Measurements from ENCODE around the gene MAPK10.
"Not testable (repeated sequence)": the region's sequence is repeated elsewhere in the genome, so short reads cannot be mapped to it uniquely, and the experiment has no call there.

MAPK10 gene

DNA sequence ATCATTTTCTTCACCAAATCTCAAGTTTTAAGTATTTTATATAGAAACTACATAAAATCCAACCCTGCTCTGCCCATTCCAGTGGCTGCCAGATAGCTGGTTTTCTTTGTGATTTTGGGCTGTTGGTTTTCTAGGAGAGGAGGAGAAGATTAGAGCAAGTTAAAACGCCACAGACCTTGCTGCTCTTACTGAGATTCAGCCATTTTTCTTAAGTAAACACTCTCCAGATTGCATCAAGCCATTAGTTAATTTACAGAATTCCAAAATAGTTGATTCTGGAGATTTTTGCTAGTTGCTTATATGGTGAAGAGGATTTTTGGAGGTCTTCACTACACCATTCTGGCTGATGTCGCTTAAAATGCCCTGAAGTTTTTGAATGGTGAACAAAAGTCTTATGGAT is 366.2 kb downstream of the MAPK10 start:
- no peak for DNase-seq

DNA sequence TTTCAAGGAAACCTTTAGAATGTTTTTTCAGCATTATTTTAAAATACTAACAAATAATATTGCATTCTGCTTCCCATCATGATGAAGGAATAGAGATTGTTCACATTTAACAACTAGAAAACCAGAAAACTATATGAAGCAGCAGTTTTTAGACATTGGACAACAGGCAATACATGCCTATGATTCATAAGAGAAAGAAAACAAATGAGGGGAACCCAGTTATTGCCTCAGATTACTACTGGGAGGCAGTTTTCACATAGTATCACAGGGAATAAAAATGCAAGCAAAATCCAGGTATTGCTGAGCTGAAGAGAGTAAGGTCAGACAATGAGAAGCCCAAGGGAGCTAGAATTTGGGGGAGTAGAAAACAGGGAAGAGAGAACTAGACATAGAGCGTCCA is 373.6 kb downstream of the MAPK10 start:
- DNase-seq: no peak

DNA sequence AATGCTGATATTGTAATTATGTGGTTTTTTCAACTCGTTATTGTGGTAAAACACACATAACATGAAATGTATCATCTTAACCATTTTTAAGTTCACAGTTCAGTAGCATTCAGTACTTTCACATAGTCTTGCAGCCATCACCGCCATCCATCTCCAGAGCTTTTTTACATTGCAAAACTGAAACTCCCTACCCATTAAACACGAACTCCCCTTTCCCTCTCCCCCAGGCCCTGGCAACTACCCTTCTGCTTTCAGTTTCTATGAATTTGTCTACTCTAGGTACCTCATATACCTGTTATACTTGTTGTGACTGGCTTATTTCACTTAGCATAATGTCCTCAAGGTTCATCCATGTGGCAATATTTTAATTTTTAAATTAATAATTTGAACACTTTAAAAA is 380.6 kb downstream of the MAPK10 start:
- DNase-seq: no peak

DNA sequence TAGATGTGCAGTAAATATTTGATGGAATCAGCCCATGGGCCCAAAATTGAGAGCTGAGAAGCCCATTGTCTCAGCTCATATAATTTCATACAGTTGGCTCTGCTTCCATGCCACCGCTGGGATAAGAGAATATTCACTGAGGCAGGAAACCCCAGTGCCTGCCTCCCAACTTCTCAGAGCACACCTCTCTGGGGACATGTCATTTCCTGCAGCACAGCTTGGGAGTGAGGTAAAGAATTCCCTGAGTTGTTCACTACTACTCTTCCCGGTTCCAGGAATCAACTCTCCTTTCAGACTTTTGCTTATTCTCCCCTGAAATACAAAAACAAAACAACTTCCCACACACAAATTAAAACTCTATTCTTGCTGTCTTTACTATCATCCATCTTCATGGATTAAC is 389.3 kb downstream of the MAPK10 start:
- no peak for DNase-seq

DNA sequence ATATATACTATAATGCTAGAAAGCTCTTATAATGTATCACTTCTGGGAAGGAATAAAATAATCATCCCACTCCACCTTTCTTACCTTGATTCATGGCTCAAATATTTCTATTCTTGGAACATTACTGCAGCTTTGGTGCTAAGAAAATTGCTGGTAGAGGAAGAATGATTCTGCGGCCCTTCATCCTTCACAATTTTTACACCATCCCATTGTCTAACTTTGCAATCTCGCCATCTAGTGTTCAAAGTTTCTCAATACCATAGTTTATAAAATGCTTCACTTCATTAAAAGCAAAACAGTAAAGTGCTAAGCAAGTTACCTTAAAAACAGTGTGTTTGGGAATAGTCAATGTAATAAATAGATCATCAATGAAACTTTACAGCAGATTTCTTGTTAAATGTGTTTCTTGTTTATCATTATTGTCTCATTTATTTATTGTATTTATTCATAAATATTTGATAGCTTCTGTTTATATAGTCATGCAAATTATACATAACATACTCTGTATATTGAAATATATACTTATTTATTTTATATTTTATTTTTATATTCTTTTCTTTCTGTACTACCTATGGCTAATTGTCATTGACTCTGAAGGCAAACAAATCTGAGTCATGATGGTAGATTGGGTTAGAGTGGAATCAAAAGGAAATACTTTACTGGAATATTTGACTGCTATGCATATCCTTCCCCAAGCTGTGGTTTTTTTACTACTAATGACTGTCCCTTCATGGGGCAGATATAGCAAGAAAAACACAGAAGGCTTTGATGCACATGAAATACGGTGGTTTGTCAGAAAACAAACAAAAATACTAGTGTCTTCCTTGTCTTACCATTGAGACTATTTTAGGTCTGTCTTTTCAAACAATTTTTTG is 390.7 kb downstream of the MAPK10 start:
- no peak for DNase-seq

DNA sequence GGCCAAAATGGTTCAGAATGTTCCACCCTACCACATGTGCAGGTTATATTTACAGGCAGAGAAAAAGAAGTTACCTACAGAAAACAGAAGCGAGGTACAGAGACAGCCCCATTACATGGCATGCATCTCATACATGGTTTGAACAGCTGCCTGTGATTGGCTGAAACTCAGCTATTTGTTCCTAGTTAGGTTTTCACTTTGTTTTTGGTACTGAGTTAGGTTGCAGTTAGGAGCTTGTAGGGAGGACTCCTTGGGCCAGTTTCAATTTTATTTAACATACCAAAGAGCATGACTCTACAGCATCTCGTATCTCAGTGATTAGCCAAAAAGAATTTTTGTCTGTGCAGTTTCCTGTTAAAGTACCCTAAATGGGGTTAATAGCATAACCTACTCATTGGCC is 392.0 kb downstream of the MAPK10 start:
- DNase-seq: no peak

DNA sequence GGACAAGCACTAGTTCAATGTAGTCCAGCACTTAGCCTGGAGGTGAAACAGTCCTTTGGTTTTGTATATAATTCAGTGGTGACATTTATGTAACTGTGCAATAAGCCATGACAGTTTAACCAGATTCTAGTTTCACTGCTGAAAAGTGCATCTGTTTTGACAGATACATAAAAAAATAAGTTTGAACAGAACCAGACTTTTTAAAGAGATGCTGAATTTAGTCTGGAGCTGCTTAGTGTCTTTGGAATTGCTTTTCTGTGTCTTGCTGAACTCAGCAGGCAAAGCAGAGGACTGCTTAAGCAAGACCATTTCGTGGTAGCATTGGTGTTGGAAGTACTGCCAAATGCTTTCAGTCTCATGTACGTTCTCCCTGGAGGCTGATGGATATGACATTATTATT is 393.5 kb downstream of the MAPK10 start:
- DNase-seq: no peak

DNA sequence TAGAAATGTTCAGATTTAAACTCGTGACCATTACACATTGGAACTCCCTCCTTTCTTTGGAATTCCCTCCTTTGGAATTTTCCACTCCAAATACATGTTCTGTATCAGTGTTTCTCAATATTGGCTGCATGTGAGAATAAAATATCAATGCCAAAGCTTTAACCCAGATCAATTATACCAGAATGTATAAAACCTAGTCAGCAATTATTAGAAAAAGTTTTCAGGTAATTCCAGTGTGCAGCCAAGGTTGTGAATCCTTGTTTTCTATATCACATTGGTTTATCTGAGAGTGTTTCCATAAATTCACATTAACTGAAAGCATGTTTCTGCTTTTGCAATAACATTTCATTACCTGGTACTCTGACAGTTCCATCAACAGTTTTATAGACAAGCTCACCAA is 394.3 kb downstream of the MAPK10 start:
- no peak for DNase-seq

DNA sequence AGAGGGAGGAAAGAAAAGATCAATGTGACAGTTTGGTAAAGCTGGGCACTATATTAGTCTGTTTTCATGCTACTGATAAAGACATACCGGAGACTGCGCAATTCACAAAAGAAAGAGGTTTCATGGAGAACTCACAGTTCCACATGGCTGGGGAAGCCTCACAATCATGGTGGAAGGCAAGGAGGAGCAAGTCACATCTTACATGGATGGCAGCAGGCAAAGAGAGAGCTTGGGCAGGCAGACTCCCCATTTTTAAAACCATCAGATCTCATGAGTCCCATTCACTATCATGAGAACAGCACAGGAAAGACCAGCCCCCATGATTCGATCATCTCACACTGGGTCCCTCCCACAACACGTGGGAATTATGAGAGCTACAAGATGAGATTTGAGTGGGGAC is 394.8 kb downstream of the MAPK10 start:
- DNase-seq: not testable (repeated sequence)

DNA sequence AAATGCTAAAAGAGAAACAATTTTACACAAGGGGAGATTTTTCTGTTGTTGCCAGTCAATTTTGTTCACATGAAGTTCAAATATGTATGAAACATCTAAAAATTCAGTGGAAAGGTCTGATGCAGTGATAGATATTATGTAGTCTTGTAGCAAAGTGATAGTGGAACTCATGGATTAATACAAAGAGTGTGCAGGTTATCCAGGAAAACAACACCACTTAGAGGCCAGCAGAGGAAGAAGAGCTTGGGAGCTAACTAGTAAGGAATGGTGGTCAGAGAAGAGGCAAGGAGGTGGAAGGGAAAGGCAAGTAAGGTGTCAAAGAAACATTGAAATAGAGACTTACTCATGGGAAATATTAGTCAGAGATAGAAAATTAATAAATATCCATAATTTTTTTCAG is 395.6 kb downstream of the MAPK10 start:
- DNase-seq: no peak

DNA sequence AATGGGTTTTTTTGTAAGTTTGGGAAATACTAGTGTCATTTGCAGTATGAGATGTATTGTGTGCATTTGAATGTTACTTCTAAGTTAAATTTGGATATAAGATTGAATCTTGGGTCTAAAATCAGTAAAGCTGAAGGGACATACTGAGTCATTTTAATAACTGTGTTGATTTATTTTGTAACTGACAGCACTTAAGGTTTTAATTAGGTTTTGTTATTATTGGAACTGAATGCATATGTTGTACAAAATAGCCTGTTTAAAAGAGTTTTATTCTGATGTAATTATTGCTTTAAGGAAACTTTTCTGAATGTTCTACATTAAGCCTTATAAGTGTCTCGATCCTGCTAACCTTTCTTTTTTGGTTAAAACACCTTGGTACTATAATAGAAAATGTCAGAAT is 396.6 kb downstream of the MAPK10 start:
- DNase-seq: no peak

DNA sequence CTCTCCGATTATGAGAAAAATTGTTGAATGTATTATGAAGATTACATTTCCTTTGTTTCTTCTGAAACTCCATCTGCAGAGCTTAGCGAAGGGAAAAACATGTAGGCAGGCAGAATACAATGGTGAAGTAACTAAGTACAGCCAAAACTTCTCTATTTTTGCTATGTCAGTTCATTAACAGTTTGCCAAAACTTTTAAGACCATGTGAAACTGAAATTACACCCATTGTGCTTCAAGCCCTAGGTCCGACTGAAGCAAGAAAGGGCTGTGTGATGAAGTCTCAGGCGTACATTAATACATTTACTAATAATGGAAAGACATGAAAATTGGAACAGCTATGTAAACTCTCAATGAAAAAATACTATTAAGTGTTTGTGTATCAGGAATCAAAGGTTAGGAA is 398.0 kb downstream of the MAPK10 start:
- DNase-seq: no peak

DNA sequence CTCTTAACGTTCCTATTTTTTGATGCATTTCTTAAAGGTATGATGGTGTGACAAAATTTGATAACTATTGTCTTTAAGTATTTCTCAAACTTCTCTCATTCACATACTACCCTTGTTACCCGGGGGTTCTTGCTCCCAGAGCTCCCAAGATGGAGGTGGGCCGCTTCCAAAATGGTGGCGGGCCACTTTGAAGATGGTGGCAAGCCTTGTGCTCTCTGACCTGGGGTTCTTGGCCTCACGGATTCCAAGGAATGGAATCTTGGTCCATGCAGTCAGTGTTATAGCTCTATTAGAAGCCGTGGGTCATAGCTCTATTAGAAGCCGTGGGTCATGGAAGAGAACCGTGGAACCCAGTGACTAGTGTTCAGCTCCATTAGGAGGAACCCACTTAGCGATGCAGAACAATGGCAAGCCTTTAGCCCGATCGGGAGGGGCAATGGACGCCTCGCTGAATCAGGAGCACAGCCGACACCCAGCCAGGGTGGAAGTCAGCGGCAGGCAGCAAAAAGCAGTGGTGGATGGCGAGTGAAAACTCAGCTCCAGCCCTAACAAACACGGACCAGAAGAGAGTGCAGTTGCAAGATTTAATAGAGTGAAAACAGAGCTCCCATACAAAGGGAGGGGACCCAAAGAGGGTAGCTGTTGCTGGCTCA is 403.4 kb downstream of the MAPK10 start:
- no peak for DNase-seq

DNA sequence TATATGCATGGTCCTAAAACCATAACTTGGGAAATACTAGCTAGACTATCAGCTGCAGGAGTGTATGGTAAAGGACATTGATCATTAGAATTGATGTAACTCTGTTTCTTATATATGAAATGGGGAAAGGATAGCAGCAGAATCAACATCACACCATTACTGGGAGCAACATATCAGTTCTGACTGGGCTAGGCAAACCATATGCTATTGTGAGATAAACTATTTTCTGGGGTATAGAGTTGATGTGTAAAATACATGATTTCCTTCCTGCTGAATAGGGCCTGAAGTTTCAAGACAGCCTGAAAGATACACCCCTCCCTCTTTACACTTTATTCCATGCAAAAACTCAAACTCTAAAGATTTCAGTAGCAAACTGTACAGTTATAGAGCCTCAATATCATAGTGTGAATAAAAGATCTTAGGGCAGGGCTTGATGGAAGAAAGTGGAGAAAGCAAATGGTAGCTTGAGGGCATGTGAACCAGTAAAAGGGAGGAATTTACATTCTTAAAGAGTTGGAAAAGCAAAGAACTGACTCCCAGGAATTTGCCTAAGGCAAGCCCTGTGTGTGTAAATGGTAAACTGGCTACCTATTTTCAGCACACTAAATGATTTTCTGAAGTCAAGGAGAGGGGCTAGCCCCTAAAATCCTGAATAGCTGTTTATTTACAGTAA is 404.1 kb downstream of the MAPK10 start:
- DNase-seq: no peak

DNA sequence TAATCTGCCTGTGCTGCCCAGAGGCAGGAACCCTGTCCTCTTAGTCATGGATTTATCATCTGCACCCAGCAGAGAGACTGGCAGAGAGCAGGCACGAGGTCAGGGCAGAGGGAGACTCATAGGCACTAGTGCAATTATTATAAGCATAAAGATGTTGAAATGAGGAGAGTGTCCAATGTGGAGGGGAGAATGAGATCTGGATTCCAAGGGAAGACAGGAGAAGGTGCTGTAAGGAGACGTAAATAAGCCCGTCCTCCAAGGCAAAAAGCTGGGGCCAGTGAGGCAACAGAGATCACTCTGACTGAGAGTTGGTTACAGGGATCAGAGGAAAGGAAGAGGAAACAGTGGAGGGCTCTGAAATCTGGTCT is 406.2 kb downstream of the MAPK10 start:
- DNase-seq: no peak

DNA sequence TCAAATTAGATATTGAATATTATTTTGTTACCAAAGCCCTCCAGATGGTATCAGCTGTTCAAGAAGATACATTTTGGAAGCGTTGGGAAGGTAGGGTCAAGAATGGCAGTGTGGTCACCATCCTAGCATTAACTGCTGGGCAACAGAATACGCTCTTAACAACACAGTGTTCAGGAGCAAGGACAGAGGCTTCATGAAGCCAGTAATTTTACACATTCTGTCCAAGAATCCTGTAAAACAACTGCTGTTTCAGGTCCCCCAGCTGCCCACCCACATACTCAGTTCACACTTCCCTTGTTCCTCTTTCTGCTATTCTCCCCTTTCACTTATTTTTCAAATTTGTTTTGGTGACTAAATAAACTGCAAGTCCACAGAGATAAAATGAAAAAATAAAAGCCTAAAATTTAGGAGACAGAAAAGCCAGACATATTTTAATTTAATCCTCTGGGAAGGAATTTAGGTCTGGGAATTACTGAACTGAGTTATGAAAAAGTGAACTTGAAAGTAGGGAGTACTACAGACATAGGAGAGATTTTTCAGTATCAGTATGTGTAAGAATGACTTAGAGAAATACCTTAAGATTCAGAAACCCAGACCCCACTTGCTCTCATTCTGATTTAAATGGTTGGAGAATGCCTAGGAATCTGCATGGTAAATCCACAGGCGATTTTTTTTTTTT is 406.7 kb downstream of the MAPK10 start:
- DNase-seq: no peak

DNA sequence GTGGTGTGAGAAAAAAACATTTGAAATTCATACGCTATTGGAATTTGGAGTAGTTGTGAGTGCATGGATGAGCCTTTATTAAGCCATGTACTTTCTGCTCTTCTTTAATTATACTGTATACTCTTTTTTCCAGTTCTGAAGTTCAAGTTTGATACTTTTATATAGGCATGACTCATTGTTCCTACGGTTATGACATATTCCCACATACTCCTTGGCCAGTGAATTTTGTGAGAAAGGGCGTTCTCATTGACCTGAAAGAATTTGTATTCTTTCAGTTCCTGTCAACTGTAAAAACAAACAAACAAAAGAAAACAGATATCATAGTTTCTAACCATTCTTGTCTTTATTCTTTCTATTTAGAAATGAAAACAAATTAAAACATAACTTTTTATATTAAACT is 407.3 kb downstream of the MAPK10 start:
- no peak for DNase-seq

DNA sequence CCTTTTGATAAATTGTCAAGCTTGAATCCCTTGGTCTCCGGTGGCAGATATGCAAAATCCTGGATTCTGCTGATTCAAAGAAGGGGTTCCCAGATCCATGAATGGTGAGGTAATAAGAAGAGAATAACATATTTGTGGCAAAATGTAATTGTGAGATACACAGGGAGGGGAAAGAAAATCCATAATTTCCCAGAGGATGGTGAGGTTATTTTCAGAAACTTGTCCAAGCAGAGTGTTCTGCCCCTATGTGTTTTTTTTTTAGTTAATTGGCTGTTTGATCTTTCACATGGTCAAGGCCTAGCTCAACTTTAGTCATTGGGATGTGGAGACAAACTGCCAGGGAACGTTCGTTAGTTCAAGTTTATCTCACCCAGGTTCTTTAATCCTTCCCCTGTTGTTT is 408.8 kb downstream of the MAPK10 start:
- DNase-seq: no peak

DNA sequence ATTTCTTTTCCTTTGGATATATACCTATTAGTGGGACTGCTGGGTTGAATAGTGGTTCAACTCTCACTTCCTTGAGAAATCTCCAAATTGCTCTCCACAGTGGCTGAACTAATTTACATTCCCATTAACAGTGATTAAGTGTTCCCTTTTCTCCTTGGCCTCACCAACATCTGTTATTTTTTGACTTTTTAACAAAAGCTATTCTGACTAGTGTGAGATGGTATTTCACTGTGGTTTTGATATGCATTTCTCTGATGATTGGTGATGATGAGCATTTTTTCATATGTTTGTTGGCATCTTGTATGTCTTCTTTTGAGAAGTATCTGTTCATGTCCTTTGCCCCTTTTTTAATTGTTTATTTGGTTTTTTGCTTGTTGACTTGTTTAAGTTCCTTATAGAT is 413.0 kb downstream of the MAPK10 start:
- no peak for DNase-seq

DNA sequence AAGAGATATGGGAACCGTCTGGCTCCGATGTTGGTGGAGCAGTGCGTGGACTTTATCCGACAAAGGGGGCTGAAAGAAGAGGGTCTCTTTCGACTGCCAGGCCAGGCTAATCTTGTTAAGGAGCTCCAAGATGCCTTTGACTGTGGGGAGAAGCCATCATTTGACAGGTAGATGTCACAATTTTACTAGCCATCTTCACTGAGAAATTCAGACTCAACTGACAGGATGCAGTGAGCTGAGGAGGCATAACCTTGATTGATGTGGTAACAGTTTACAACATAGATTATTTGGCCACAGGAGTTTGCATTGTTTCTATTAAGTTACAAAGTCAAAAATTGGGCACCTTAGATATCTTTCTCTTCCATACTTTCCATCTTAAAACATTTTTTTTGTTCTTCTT is 417.7 kb downstream of the MAPK10 start:
- DNase-seq: no peak

DNA sequence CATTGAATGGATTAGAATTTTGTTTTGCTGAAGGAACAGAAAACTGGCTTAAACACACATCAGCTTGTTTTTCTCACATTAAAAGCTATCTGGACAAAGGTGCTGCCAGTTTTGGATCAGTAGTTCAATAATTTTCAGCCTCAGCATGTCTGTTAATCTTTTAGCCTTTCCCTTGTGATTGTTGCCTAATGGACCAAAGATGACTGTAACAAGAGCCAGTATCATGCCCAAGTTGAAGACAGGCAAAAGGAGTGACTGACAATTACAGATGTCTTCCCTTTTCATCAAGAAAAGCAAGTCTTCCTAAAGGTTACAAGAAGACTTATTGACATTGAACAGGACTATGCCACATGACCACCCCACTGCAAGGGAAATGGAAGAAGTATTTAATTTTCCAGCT is 419.7 kb downstream of the MAPK10 start:
- DNase-seq: no peak

Data from nucleus accumbens (tissue), 56 donors.